Activated T-helper 17 cell treated with anti-CD3 and anti-CD28 coated beads, Interleukin-2, amount 50 U/mL, for 72 hours (primary cell): Measurements from ENCODE around the gene P2RX1. TPM values are rescaled to one million over a fixed set of nuclear protein-coding genes. Genes with fewer than 3 reads are reported as not detected.

Experiments used
- ATAC-seq: fragments of 150-1000 bp; cut with Tn5 transposase; replicated peaks from 2 replicates; pipeline ENCODE4 v1.10.0; 2021; ENCODE audit warnings: mild to moderate bottlenecking, moderate library complexity
- H3K27ac Mint-ChIP-seq: one replicate; pipeline ENCODE4 v1.8.0; 2022; ENCODE audit warnings: mixed read lengths
- H3K27me3 Mint-ChIP-seq: one replicate; pipeline ENCODE4 v1.8.0; 2022; ENCODE audit warnings: mixed read lengths
- H3K36me3 Mint-ChIP-seq: one replicate; pipeline ENCODE4 v1.8.0; 2022; ENCODE audit warnings: low read depth, mild to moderate bottlenecking, mixed read lengths
- H3K4me1 Mint-ChIP-seq: one replicate; pipeline ENCODE4 v1.8.0; 2022; ENCODE audit warnings: mixed read lengths
- H3K4me3 Mint-ChIP-seq: one replicate; pipeline ENCODE4 v1.8.0; 2022; ENCODE audit warnings: mild to moderate bottlenecking, mixed read lengths
- H3K9me3 Mint-ChIP-seq: one replicate; pipeline ENCODE4 v1.8.0; 2022; ENCODE audit warnings: mixed read lengths
- total RNA-seq, 2 donors: library from RNA; stranded (reverse); gene quantifications; one replicate each; pipeline ENCODE4 v1.2.3, GENCODE V29; 2022

The P2RX1 gene
- total RNA-seq, 2 donors from 2014 or later: 1.6 TPM; not detected in 1

DNA sequence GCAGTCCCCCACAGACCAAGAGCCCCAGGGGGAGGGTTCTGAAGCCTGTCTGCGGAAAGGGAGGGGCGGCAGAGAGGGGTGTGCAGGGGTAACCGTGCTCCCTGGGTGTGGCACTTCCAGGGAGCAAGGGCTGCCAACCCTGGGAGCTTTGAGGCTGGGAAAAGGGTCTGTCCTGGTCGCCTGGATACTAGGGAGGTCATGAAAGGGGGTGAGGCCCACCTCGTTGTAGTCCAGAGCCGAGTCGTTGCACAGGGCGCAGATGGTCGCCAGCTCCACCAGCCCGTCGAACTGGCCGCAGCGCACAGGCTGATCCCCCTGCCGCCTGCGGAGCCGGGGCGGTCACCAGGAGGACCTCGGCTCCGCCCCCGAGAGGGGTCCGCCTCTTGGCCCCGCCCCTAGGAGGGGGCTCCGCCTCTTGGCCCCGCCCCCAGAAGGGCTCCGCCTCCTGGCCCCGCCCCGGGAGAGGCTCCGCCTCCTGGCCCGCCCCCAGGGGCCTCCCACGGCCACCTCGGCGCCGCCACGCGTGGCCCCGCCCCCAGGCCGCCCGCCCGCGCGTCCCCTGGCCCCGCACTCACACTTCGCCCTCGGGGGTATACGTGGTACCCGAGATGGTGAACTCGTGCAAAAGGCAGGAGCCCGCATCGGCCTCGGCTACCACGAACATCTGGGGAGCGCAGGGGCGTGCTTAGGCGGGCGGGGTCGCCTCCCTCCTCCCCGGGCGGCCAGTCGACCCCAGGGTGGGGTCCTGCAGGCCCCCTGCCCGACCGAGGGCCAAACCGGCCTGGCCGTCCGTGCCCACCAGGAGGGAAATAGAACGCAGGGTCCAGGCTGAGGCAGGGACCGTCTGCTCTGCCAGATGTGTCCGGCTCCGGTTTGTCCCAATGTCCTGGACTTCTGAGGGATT lies 28.5 kb upstream of the P2RX1 start:
- H3K27ac Mint-ChIP-seq: peak overlapping the region; percentile 79
- ATAC-seq: peak; percentile 78
- no peak overlapping the region for H3K4me3 Mint-ChIP-seq
- H3K36me3 Mint-ChIP-seq: peaks cover 87% of the 10 kb centered on the region
- no peaks in the 10 kb centered on the region for H3K4me1 Mint-ChIP-seq
- no peaks in the 10 kb centered on the region for H3K27me3 Mint-ChIP-seq
- no peaks in the 10 kb centered on the region for H3K9me3 Mint-ChIP-seq

DNA sequence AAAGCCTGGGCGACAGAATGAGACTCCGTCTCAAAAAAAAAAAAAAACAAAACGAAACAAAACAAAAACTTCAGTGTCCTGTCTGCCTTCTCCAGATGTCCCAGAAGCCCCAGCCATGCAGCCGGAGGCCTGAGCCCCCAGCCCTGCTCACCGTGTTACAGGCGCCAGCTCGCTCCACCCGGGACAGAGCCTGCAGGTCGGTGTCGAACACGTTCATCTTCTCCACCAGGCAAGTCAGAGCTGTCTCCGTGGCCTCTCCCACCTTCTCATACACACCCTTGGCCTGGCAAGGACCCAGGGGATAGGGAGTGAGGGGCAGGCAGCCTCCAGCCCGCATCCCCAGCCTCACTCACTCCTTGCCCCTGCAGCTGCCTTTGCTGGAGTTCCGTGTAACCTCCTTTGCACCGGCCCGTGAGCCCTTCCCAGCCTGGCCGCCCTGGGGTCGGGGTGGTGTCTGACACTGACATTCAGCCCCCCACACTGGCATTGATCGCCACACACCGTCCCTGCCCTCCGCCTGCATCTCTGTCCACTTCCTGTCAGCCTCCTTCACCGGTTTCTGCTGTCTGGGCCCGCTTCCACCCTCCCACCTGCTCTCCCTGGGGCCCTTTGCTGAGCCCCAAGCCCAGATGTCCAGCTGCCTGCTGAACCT lies 27.1 kb upstream of the P2RX1 start:
- Mint-ChIP-seq H3K4me1 (no peaks in the 10 kb centered on the region), H3K9me3 (no peaks in the 10 kb centered on the region), H3K4me3 (no peak overlapping the region), H3K27ac (peak overlapping the region; percentile 79), H3K27me3 (no peaks in the 10 kb centered on the region), H3K36me3 (peaks cover 87% of the 10 kb centered on the region)
- no peak for ATAC-seq

GRCh38 chr17:3940965-3941698 lies 24.9 kb upstream of the P2RX1 start:
- Mint-ChIP-seq H3K9me3 (no peaks in the 10 kb centered on the region), H3K36me3 (peaks cover 87% of the 10 kb centered on the region), H3K27ac (no peak overlapping the region), H3K27me3 (no peaks in the 10 kb centered on the region), H3K4me1 (peaks cover 9% of the 10 kb centered on the region), H3K4me3 (no peak overlapping the region)
- no peak for ATAC-seq

DNA sequence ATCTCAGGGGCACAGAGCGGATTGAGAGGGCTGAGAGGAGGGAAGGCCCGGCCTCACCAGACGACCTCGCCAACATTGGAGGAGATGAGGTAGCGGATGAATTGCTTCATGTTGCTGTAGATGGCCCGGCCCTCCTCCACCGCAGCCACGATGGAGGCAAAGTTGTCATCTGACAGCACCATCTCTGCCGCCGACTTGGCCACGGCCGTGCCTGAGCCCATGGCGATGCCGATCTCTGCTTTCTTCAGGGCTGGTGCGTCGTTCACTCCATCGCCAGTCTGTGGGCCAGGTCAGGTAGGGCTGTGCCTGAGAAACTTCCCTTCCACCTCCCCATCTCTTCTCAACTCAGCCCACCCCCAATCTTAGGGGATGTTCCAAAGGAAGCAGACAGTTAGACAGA lies 21.1 kb upstream of the P2RX1 start:
- H3K27ac Mint-ChIP-seq: peak overlapping the region; percentile 55
- H3K4me1 Mint-ChIP-seq: peaks cover 9% of the 10 kb centered on the region
- no peaks in the 10 kb centered on the region for H3K9me3 Mint-ChIP-seq
- no peak overlapping the region for H3K4me3 Mint-ChIP-seq
- no peaks in the 10 kb centered on the region for H3K27me3 Mint-ChIP-seq
- no peak for ATAC-seq
- peaks cover 94% of the 10 kb centered on the region for H3K36me3 Mint-ChIP-seq

GRCh38 chr17:3935825-3936355 lies 19.6 kb upstream of the P2RX1 start:
- Mint-ChIP-seq H3K4me3 (no peak overlapping the region), H3K27ac (no peak overlapping the region), H3K36me3 (peaks cover 95% of the 10 kb centered on the region), H3K9me3 (no peaks in the 10 kb centered on the region), H3K4me1 (peaks cover 9% of the 10 kb centered on the region), H3K27me3 (no peaks in the 10 kb centered on the region)
- no peak for ATAC-seq

GRCh38 chr17:3935140-3935542 lies 18.9 kb upstream of the P2RX1 start:
- H3K27me3 Mint-ChIP-seq: no peaks in the 10 kb centered on the region
- peak; percentile 46 for ATAC-seq
- peak overlapping the region; percentile 36 for H3K27ac Mint-ChIP-seq
- no peaks in the 10 kb centered on the region for H3K9me3 Mint-ChIP-seq
- H3K4me1 Mint-ChIP-seq: peaks cover 9% of the 10 kb centered on the region
- peaks cover 90% of the 10 kb centered on the region for H3K36me3 Mint-ChIP-seq
- H3K4me3 Mint-ChIP-seq: no peak overlapping the region

DNA sequence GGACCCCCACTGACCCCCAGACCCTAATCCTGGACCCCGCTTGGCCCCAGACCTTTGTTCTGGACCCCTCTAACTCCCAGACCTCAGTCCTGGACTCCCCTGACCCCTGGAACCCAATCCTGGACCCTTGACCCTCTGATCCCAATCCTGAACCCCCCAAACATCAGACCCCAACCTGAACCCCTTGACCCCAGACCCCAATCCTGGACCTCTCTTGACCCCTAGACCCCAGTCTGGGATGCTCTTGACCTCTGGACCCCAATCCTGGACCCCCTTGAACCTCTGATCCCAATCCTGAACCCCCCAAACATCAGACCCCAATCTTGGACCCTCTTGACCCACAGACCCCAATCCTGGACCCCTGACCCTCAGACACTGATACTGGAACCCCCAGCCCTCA lies 13.5 kb upstream of the P2RX1 start:
- ATAC-seq: no peak
- Mint-ChIP-seq H3K4me1 (no peaks in the 10 kb centered on the region), H3K4me3 (no peak overlapping the region), H3K9me3 (no peaks in the 10 kb centered on the region), H3K27ac (no peak overlapping the region), H3K36me3 (peaks cover 64% of the 10 kb centered on the region), H3K27me3 (no peaks in the 10 kb centered on the region)

DNA sequence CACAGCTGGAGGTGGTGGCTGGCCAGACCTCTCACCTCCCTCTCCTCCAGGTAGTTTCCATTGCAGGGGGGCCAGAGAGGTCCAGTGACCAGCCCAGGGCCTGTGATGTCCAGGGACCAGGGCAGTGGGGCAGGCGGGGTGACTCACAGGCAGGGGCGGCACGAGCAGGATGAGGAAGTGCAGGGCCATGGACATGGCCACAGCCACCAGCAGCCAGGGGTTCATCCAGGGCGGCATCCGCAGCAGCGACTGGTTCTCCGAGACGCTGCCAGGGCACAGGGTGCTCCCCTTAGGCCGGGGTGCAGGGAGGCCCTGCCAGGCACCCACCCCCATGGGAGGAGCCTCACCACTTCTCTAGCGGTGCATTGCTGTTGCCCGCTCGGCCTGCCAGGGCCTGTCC lies 12.9 kb upstream of the P2RX1 start:
- no peak overlapping the region for H3K27ac Mint-ChIP-seq
- H3K27me3 Mint-ChIP-seq: no peaks in the 10 kb centered on the region
- ATAC-seq: no peak
- H3K9me3 Mint-ChIP-seq: no peaks in the 10 kb centered on the region
- H3K4me1 Mint-ChIP-seq: no peaks in the 10 kb centered on the region
- H3K36me3 Mint-ChIP-seq: peaks cover 61% of the 10 kb centered on the region
- no peak overlapping the region for H3K4me3 Mint-ChIP-seq

- Mint-ChIP-seq H3K27ac (no peak overlapping the region), H3K27me3 (no peaks in the 10 kb centered on the region), H3K4me3 (no peak overlapping the region), H3K4me1 (no peaks in the 10 kb centered on the region), H3K36me3 (peaks cover 53% of the 10 kb centered on the region), H3K9me3 (no peaks in the 10 kb centered on the region)
- ATAC-seq: no peak
Observed at GRCh38 chr17:3928406-3928805, 12.1 kb upstream of the P2RX1 start.

DNA sequence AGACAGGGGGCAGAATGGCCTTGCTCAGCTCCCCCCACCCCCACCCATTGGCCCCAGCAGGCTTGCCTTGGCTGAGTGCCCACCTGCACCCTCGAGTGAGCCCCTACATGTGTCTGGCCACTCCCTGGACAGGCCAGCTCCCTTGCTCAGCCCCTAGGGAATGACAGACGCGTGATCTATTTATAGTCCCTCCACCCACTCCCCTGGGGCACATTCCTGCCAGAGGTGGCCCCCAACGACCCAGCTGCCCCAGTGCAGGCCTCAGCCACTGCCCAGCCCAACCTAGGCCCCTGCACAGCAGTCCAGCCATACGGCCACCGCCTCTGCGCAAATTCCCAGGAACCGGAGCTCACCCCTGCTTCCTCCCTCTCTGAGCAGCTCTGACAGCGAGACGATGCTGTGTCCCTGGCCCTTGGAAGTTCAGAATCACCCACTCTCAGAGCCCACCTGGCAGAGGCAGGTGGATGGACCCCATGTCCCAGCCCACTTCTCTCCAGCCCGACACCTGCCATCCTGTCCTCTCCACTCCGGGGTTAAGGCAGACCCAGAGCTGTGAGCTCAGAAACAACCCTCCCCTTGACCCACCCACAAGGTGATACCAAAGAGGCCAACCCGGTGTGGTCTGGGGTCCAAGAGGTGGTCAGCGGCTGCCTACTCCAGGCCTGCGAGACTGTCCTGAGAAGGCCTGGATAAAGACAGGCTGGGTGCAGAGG lies 11.5 kb upstream of the P2RX1 start:
- Mint-ChIP-seq H3K36me3 (peaks cover 47% of the 10 kb centered on the region), H3K27ac (no peak overlapping the region)

GRCh38 chr17:3926860-3927627 lies 10.8 kb upstream of the P2RX1 start:
- Mint-ChIP-seq H3K27ac (no peak overlapping the region), H3K36me3 (peaks cover 42% of the 10 kb centered on the region), H3K4me3 (no peak overlapping the region), H3K27me3 (no peaks in the 10 kb centered on the region), H3K4me1 (no peaks in the 10 kb centered on the region), H3K9me3 (no peaks in the 10 kb centered on the region)
- ATAC-seq: no peak

More for the DNA sequence above, 11.5 kb upstream of the P2RX1 start:
- Mint-ChIP-seq H3K27me3 (no peaks in the 10 kb centered on the region), H3K4me1 (no peaks in the 10 kb centered on the region), H3K9me3 (no peaks in the 10 kb centered on the region), H3K4me3 (no peak overlapping the region)
- ATAC-seq: no peak

- Mint-ChIP-seq H3K9me3 (no peaks in the 10 kb centered on the region), H3K27me3 (no peaks in the 10 kb centered on the region), H3K36me3 (peaks cover 31% of the 10 kb centered on the region), H3K4me3 (no peak overlapping the region), H3K4me1 (no peaks in the 10 kb centered on the region), H3K27ac (no peak overlapping the region)
- ATAC-seq: no peak
Observed at GRCh38 chr17:3925684-3926485, 9.6 kb upstream of the P2RX1 start.
